Esophagus squamous epithelium (tissue), 4 donors: ENCODE results near the gene SCAPER.
"Not testable (repeated sequence)": the region's sequence is repeated elsewhere in the genome, so short reads cannot be mapped to it uniquely, and the experiment has no call there.

Experiments
- POLR2A ChIP-seq, 4 donors: fragments of 450-650 bp; IDR thresholded peaks; one replicate each; pipeline ENCODE4 v1.6.1; 2017; ENCODE audit warnings: antibody characterized with exemption in 4 of 4, mild to moderate bottlenecking in 4 of 4, moderate library complexity in 3 of 4
- TF ChIP-seq, protein P1 (sequence below), 6 experiments: fragments of 450-650 bp in 4 of 6; fragments of 200-600 bp in 2 of 6; sonication (generic) in 2 of 6; IDR thresholded peaks; one replicate each; pipeline ENCODE4 v1.5.1; 2016 to 2019; ENCODE audit warnings: antibody characterized with exemption in 6 of 6, mild to moderate bottlenecking in 4 of 6, moderate library complexity in 4 of 6

DNA sequence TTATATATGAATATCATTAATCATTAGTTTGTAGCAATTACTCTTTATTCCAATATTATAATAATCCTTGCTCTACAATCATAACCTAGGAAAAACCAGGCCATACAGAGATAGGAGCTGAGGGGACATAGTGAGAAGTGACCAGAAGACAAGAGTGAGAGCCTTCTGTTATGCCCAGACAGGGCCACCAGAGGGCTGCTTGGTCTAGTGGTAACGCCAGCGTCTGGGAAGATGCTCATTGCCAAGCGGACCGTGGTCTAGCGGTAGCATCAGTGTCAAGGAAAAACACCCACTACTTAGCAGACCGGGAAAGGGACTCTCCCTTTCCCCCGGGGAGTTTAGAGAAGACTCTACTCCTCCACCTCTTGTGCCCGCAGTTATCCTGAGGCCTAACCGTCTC is 172.8 kb downstream of the SCAPER start:
- TF ChIP-seq, protein P1, sequence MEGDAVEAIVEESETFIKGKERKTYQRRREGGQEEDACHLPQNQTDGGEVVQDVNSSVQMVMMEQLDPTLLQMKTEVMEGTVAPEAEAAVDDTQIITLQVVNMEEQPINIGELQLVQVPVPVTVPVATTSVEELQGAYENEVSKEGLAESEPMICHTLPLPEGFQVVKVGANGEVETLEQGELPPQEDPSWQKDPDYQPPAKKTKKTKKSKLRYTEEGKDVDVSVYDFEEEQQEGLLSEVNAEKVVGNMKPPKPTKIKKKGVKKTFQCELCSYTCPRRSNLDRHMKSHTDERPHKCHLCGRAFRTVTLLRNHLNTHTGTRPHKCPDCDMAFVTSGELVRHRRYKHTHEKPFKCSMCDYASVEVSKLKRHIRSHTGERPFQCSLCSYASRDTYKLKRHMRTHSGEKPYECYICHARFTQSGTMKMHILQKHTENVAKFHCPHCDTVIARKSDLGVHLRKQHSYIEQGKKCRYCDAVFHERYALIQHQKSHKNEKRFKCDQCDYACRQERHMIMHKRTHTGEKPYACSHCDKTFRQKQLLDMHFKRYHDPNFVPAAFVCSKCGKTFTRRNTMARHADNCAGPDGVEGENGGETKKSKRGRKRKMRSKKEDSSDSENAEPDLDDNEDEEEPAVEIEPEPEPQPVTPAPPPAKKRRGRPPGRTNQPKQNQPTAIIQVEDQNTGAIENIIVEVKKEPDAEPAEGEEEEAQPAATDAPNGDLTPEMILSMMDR (IDR thresholded peaks at IDR 0.05): peak in 1 of 6 experiments; percentile 30
- not testable (repeated sequence) for TF ChIP-seq POLR2A (IDR thresholded peaks at IDR 0.05)
